GM19043 (cell line): Measurements from ENCODE around the gene CBX4.

ENCODE experiments used
- ATAC-seq: cut with Tn5 transposase; IDR thresholded peaks from one replicate; pipeline ENCODE4 v1.9.1; 2021; ENCODE audit warnings: low read depth; ENCODE audit not compliant: unreplicated experiment

The CBX4 gene

DNA sequence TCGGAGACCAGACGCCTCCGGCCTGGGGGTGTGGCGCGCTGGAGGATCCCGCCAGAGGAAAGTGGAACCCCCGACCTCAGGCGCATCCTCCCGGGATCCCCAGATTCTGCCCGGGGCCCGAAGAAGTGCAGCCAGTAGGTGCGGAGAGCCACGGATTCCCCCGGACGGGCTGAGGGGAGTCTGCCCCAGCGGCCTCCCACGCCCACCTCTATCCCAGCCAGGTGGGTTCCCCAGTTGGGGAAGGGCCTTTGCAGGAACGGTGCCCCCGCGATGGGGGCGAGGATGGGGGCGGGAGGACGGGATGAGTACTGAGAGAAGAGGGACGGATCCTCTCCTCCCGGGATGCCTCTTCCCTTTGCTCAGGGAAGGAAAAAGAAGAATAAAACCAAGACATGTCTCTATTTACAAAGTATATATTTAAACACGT is 47.5 kb downstream of the CBX4 start:
- ATAC-seq, result no peak

GRCh38 chr17:79790805-79791734 is 48.2 kb downstream of the CBX4 start:
- ATAC-seq, result no peak

- ATAC-seq, result no peak
These were observed 49.1 kb downstream of the CBX4 start for GRCh38 chr17:79789943-79790804.

DNA sequence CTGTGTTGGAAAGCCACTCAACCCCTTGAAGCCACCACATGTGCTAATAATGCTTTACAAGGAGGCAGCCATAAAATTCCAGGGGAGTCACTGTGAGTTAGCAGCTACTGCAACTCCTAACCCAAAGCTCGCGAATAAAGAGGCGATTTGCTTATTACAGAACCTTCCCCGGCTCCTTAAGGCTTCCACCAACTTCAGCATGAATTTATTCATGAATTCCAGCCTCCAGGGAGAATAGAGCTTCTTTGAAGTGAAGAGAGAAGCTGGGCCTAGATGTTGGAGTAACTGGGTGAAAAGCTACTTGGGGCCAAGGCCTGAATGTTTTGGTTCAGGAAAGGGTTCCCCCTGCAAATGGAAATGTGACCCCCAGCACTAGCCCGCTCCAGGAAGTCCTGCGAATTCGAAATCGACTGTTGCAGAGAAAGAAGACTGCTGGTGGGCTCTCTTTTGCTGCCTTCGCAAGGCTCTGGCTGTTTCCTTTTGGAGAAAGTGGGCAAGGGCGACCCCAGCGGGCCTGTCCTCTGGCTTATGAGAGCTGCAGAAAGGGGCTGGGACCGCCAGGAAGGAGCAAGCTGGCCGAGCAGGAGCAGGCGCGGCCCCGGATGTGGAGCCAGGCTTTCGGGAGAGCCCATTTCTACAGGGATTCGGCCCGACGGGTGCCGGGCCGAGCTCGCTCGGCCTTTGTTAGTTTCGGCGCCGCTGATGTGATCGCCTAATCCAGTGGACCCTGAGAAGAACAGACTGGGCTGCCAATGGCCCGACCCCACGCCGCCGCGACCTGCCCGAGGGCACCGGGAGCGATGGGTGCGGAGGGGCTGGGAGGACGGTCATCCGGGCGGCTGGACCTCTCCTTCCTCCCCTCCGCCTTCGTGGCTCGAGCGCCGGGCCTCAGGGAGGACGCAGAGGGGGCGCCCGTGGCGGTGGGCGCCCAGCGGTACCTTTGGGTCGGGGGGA is 50.0 kb downstream of the CBX4 start:
- ATAC-seq, result no peak

DNA sequence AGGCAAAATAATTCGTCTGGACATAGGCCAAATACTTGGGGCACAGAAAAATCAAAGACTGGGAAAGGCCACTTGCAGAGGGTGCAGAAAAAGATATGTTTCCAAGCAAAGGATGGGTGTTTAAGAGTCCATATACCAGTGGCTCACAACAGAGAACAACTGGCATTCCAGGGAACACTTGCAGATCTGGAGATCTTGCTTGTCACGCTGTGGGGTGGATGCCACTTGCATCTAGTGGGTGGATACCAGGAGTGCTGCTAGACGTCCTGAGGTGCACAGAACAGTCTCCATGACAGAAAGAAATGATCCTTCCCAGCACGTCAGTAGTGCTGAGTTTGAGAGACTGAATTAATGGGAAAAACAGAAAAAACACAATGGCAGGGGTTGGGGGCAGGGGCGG is 50.8 kb downstream of the CBX4 start:
- ATAC-seq, result no peak

GRCh38 chr17:79786930-79787643 is 52.2 kb downstream of the CBX4 start:
- ATAC-seq, result no peak

- ATAC-seq, result no peak
These were observed 53.1 kb downstream of the CBX4 start for GRCh38 chr17:79785900-79786810.

- no peak for ATAC-seq
These were observed 54.0 kb downstream of the CBX4 start for GRCh38 chr17:79785017-79785899.

DNA sequence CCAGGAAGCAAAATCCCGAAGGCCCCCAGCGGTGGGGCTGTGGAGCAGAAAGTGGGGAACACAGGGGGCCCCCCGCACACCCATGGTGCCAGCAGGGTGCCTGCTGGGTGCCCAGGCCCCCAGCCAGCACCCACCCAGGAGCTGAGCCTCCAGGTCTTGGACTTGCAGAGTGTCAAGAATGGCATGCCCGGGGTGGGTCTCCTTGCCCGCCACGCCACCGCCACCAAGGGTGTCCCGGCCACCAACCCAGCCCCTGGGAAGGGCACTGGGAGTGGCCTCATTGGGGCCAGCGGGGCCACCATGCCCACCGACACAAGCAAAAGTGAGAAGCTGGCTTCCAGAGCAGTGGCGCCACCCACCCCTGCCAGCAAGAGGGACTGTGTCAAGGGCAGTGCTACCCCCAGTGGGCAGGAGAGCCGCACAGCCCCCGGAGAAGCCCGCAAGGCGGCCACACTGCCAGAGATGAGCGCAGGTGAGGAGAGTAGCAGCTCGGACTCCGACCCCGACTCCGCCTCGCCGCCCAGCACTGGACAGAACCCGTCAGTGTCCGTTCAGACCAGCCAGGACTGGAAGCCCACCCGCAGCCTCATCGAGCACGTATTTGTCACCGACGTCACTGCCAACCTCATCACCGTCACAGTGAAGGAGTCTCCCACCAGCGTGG is 54.8 kb downstream of the CBX4 start:
- no peak for ATAC-seq

DNA sequence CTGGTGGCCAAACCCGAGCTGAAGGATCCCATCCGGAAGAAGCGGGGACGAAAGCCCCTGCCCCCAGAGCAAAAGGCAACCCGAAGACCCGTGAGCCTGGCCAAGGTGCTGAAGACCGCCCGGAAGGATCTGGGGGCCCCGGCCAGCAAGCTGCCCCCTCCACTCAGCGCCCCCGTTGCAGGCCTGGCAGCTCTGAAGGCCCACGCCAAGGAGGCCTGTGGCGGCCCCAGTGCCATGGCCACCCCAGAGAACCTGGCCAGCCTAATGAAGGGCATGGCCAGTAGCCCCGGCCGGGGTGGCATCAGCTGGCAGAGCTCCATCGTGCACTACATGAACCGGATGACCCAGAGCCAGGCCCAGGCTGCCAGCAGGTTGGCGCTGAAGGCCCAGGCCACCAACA is 55.3 kb downstream of the CBX4 start:
- no peak for ATAC-seq
